Measurements from ENCODE around the gene SNED1. TPM values are rescaled to one million over a fixed set of nuclear protein-coding genes. Genes with fewer than 3 reads are reported as not detected.
"Not testable (repeated sequence)": the region's sequence is repeated elsewhere in the genome, so short reads cannot be mapped to it uniquely, and the experiment has no call there.

Gene SNED1
- total RNA-seq, 1 experiment from 2014 or later = 0.77 TPM

DNA sequence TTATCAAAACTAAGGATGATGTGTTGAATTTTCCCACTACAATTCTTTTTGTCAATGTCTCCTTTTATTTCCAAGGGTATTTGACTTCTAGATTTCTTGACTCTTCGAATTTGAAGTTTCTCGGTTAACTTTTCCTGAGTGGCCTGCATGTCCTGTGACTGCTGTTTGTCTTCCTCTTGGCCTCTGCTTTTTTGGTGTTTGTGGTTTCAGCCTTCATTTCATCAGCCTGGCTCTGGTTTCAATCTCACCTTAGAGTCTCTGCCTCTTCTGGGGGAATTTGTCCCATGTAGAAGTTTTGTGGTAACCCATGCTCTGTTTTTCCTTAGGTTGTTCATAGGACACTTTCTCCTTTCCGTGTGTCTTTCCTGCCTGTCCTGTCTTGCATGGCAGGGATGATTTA lies 28.3 kb upstream of the SNED1 start:
- DNase-seq (ENCODE audit: extremely low read depth, low read depth) = no peak

DNA sequence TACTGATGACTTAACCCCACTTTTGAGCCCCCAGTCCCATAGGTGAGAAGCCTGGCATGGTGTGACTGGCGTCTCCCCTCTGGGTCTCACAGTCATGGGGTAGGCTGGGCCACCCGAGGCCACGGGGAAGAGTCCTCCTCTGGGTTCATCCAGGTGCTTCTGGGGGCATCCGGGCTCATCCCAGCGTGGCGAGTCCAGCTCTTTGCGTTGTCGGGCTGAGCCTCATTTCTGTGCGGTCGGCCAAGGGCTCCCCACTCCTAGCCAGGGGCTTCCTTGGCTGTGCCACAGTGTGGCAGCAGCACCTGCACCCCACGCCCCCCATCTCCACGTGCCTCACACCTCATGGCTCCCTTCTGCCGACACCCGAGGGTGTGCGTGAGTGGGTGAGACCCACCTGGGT lies 27.6 kb upstream of the SNED1 start:
- DNase-seq (ENCODE audit: extremely low read depth, low read depth) = no peak

DNA sequence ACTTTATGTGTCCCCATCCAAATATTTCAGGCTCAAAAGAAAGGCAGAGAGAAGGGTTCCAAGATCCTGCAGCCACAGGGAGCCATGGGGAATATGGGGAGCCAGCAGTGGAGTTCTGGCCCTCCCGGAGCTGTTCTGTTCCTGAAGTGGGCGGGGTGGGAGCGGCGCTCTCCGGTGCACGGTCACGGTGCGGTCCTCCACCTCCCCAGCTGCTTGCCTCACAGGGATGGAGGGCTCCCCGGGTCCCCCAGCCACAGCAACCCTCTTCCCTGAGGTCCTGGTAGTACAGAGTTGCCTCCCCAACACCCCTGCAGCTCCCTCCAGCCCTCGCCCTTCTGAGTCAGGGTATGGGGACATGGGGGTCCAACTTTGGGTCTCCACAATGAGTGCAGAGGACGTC lies 26.2 kb upstream of the SNED1 start:
- no peak for DNase-seq (ENCODE audit: extremely low read depth, low read depth)

DNA sequence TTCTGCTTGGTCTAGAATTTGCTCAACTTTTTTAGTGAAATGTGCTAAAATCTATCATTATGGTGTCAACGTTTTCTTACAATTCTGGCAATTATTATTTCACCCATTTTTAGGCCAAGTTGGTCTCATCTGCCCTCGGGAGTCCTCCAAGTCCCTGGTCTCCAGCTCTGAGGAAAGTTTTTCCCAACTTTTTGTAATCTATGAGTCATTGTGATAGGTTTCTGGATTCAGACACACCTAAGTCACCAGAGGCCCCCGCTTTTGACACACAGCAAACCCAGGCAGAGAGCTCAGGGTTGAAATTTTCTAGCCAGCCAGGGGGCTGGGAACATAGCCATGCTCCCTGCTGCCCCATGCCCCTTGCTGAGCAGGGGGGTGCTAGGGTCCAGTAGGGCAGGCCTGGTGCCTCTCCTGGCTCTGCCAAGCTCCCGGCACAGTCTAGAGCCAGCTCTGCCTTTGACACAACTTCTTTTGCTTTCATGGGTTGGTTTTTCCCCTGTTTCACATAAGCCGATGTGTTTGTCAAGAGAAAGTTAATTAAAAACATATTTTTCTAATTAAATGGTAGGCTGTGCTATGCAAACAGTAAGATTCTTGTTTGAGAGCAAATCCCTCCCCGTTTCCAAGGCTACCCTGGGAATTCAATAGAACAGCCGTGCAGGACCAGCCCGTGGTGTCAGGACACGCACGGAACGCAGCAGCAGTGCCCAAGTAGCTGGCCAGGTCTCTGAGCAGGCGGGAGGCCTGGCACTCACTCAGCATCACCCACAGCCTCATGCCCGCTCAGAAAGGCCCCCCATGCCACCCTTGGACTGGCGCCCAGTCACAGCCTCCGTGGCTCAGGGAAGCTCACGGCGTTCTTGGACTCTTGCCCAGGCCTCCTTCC lies 25.5 kb upstream of the SNED1 start:
- DNase-seq (ENCODE audit: extremely low read depth, low read depth) = no peak

DNA sequence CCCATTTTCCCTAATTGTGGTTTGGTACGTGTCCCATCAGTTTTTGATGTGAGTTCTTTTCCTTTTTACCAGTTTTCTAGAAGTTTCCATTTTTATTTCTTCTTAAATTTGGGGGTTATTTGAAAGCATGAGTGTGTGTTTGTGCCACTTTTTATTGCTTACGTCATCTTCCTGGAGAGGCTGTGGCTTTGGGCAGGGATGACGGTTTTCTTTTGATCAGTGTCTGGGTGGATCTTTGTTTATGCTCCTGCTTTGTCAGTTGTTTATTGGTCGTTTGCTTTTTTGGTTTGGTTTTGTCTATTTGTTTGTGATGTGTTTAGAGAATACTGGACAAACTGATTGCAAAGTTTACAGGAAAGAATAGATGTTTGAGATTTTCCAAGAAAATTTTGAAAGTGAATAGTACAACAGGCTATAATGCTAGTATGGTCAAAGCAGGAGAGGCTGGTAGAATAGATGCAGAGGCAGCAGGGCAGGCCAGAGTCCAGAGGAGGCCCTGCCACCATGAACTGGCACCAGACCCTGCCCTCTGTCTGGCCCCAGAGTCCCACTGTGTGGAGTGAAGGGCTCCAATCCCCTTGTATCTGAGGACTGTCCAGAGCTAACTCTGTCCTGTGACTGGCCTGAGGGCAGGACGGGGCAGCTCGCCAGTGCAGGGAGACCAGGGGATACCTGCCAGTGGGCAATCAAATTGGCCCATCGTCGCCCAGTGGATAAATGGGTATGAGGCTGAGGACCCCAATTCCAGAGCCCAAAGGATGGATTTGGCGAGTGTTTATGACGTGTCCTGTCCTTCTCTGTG lies 23.4 kb upstream of the SNED1 start:
- DNase-seq (ENCODE audit: extremely low read depth, low read depth) = no peak

DNA sequence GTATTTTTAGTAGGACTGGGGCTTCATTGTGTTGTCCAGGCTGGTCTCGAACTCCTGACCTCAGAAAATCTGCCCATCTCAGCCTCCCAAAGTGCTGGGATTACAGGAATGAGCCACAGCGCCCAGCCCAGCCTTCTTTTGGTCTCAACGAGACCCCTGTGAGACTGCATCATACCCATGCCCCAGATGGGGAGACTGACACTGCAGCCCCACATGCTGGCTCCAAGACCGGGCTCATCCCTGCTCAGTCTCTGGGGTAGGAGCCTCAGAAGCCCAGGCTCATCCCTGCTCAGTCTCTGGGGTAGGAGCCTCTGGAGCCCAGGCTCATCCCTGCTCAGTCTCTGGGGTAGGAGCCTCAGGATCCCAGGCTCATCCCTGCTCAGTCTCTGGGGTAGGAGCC lies 22.5 kb upstream of the SNED1 start:
- DNase-seq (ENCODE audit: extremely low read depth, low read depth) = not testable (repeated sequence)

DNA sequence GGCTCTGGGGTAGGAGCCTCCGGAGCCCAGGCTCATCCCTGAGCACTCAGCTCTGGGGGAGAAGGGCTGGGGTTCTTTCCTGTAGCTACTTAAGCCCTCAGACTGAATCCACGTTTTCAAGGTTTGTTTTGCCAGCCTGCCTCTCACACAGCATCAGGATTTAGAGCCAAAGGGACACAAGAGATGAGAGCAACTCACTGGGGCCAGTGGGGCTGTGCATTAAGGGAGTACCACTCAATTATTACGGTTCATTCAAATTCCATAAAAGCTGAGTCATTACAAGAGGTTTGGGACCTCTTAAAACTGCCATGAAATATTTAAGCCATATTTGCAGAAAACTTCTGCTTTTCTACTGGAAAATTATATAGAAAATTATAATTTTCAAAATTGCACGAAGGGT lies 17.1 kb upstream of the SNED1 start:
- no peak for DNase-seq (ENCODE audit: extremely low read depth, low read depth)

DNA sequence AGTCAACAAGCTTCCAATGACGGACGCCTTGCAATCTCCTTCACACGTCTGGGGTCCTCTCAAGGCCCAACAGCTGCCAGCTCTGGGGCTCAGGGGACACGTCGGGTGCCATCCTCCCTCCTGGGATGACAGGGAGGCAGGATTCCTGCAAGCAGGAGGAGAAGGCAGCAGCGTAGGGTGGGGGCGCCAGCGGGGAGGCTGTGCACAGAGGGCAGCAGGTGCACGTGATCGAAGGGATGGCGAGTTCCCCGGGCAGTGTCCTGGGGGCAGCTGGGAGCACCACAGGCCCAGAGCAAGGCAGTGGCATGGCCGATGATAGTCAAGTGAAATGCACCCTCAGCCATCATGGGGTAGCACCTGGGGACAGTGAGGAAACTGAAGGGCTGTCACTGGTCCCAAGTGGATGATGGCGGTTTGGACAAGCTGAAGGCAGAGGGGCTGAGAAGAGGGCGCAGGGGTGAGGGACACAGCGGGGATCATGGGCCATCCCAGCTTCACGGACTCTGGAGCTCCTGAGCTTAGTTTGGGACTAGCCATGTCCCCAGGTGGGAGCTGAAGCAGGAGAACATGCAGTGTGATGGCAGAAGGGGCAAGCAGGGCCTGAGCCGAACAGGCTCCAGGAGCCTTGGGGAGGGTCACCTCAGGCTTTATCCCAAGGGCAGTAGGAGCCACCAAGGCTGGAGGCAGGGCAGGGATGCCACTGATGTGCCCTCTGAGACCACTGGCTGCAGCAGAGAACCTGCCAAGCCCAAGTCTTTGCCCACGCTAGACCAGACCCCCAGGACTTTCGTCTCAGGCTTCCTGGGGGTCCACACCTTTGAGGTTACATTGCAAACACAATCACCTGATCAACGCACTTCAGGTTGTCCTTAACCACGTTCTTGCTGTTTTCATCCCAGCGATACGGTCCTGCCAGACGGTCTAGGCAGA lies 16.3 kb upstream of the SNED1 start:
- DNase-seq (ENCODE audit: extremely low read depth, low read depth) = no peak

DNA sequence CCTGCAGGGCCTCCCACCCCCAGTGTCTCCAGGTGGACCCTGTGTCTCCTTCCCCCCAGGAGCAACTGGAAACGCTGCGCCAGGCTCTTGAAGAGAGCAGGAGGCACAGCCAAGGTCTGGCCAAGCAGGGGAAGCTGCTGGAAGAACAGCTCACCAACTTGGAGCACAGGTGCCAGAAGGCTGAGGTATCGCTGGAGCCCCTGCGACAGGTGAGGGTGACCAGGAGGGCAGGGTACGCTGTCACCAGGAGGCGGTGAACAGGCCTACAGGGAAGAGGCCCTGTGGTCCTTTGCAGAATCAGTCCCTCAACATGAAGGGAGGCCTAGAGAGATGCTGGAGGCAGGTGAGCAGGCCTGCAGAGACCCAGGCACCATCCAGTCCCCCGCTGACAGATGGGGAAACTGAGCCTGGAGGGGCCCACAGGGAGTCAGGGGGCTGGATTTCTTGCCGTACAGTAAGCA lies 15.6 kb upstream of the SNED1 start:
- no peak for DNase-seq (ENCODE audit: extremely low read depth, low read depth)

DNA sequence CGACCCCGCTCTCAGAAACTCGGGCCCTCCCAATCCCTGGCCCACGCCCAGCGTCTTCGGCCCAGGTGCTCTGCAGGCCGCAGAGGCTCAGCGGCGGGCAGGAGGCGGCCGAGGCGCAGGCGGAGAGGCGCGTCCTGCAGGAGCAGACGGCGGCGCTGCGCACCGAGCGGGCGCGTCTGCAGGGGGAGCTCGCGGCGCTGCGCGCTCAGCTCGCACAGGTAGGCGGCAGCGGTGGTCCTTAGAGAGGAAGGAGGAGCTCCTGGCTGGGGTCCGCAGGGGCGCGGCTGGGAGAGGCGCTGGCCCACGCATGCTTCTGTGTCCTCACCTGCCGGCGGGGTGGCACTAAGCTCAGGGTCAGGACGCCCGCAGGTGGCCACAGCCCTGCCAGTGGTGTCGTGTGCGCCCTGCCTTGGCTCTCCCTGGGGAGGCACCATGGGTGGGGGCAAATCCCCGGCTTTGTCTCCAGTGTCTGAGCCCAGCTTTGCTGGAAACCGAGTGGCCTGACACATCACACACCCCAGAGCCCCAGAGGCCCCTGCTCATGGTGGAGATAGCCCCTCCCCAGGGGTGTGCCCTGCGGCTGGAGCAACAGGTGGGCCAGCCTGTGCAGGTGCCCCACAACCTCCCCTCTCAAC lies 14.9 kb upstream of the SNED1 start:
- peak; percentile 24 for DNase-seq (ENCODE audit: extremely low read depth, low read depth)

DNA sequence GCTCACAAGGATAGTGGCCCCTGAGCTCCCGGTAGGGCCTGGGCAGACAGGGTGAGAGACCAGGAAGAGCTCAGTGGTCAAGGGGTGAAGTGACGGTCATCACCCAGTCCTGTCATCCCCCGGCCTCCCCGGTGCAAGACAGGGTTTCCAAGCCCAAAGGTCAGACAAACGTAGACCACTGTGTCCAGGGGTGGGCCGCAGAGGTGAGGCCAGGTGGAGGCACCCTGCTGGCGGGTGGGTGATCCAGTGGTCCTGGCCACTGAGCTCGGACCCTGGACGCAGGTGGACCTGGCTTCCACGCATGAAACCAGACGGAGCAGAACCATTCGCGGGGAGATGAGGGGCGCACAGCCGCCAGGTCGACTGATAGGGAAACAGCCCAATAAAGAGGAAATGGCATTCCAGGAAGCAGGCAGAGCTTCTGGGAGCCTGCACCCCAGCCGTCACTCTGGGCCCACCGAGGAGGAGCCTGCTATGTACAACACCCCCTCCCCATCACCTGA lies 14.4 kb upstream of the SNED1 start:
- DNase-seq (ENCODE audit: extremely low read depth, low read depth) = no peak

DNA sequence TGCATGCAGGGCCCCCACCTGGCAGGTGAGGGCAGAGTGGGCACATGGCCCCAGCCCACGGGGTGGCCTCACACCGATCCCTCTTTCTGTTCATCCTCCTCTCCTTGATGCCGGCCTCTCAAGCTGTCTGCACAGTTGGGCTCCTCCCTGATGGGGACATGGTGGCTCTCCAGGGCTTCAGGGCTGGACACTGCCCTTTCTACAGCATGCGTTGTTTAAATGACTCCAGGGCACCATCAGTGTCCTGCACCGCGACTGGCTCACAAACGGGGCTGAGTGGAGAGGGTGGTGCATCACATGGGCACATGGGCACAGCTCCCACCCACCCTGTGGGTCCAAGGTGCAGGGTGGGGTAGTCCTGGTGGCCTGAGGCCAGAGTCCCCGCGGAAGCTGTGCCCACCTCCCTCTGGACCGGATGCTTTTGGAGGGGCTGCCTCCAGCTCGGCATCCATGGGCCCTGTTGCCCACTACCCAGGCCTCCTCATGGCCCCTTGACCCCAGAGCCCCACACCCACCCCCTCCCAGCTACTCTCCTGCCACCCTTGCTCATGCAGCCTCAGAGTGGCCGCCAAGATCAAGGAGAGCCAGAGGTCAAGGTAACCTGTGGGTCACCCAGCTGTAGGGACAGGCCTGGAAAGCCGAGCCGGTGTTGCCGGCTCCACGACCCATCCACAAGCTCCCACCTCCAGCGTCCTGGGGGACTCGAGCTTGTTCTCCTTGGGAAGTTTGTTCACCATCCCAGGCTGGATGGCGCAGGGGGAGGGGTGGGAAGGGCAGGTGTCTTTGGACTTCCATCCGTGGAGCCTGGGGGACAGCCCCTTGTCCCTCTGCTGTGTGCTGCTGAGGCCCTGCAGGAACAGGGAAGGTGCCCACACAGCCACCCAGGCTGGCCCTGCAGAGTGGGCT lies 12.3 kb upstream of the SNED1 start:
- no peak for DNase-seq (ENCODE audit: extremely low read depth, low read depth)

DNA sequence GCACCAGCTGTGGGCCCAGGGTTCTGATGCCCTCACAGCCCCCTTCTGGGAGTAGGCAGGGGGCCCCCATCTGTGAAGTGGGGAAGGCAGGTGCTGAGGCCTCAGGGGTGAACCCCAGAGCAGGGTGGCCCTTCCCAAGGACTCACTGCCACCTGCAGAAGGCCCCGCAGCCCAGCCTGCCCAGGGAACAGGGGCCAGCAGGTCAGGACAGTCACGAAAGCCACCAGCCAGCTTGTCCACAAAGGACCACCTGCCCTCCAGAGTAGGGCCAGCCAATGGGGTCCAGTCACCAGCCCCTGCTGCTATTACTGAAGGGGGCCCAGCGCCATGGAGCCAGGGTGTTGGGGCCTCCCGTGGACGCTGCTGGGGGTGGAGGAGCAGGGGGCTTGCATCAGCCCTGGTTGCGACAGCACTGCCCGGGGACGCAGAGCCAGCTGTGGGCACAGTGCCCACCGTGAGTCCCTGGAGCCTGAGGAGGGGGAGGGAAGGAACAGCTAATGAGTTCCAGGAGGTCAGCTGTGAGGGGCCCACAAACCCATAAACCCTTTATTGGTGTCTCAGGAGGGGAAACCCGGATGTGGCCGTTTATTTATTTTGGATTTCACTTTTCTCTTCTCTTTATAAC lies 11.5 kb upstream of the SNED1 start:
- no peak for DNase-seq (ENCODE audit: extremely low read depth, low read depth)

DNA sequence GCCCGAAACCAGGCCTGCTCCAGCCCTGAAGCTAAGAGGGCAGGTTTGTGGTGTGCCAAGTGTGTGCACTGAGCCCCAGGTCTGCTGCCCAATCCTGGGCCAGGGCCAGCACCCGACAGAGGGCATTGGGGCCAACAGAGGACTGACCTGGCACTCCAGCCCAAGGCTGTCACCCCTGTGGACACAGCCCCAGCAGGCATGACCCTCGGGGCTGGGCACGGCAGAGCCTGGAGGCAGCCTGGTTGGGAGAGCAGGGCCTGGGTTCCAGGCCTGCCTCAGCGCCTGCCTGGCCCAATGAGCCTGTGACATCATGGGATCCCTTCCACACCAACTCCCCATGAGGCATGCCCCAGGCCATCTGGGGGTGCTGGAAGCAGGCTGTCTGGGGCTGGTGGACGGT lies 10.8 kb upstream of the SNED1 start:
- no peak for DNase-seq (ENCODE audit: extremely low read depth, low read depth)

DNA sequence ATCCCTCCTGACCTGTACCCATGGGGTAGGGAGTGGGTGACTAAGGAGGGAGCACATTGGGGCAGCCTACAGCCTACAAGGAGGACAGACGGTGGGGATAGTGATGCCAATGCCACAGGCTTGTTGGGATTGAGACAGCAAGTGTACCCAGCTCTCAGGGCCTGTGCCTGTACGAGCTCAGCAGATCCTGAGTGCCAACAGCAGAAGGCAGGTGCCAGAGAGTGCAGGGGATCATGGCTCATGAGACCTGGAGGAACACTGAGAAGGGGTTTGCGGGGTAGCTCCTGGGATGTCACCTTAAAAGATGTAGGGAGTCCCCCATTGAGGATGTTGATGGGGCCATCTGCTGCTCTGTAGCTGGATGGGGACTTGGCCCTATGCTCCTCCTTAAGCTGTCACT lies 10.3 kb upstream of the SNED1 start:
- no peak for DNase-seq (ENCODE audit: extremely low read depth, low read depth)

DNA sequence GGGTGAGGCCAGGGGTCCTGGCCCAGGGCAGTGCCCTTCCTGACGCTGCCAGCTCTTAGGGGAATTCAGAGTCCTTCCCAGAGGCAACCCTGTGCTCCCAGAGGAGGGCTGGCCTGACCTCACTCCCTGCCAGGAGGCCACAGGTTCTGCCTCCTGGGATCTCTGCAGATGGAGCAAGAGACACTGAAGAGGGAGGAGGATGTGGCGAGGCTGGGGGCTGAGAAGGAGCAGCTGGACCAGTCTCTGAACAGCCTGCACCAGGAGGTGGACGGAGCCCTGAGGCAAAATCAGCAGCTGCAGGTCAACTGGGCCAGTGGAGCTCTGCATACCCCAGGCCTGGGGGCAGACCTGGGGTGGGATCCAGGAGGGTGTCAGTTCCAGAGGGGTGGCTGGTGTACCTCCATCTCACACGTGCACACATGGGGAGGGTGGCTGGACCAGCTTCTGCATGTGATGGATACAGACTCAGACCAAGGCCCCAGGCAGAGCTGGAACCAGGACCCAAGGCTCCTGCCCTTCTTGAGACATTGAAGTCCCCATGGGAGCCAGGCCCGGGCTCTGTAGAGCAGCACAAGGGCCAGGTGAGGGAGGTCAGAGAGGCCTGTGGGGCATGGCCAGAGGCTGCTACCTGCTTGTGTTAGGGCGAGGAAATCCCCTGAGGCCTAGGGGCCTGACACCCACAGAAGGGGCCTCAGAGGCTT lies 9.7 kb upstream of the SNED1 start:
- DNase-seq (ENCODE audit: extremely low read depth, low read depth) = no peak

DNA sequence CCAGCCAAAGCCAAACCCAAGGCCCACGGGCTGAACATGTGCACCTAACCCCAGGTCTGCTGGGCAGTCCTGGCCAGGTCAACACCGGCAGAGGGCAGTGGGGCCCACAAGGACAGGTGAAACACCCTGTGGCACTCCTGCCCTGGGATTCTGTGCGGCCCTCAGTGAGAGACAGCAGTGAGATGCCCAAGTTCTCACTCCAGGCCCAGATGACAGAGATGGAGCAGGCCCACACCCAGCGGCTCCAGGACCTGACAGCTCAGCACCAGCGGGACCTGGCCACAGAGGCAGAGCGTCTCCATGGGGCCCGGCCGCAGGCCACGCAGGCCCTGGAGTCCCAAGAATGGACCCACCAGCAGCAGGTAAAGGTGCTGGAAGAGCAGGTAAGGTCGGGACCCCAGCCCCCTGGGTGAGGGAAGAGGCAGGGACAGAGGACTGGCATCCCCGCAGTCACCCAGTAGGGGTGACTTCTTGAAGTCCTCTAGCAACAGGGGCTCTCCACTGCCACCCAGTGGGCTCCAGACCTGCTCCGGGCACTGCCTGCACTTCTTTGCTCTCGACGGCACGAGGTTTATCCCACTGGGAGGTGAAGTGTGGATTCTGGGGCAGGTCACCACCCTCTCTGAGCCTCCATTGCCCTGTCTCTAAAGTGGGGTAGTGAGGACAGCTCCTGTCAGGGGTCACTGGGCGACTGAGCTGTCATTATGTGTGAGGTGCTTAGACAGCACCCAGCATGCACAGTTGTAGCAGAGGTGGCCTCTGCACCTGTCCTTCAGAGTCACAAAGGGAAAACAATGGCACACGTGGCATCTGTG lies 8.8 kb upstream of the SNED1 start:
- peak; percentile 48 for DNase-seq (ENCODE audit: extremely low read depth, low read depth)

All from NCI-H460 (cell line).